HG03196 (cell line): ENCODE results near the gene PLA2G4C.

ENCODE experiments used
- ATAC-seq: cut with Tn5 transposase; IDR thresholded peaks from one replicate; pipeline ENCODE4 v1.9.1; 2021; ENCODE audit not compliant: unreplicated experiment

The PLA2G4C gene

DNA sequence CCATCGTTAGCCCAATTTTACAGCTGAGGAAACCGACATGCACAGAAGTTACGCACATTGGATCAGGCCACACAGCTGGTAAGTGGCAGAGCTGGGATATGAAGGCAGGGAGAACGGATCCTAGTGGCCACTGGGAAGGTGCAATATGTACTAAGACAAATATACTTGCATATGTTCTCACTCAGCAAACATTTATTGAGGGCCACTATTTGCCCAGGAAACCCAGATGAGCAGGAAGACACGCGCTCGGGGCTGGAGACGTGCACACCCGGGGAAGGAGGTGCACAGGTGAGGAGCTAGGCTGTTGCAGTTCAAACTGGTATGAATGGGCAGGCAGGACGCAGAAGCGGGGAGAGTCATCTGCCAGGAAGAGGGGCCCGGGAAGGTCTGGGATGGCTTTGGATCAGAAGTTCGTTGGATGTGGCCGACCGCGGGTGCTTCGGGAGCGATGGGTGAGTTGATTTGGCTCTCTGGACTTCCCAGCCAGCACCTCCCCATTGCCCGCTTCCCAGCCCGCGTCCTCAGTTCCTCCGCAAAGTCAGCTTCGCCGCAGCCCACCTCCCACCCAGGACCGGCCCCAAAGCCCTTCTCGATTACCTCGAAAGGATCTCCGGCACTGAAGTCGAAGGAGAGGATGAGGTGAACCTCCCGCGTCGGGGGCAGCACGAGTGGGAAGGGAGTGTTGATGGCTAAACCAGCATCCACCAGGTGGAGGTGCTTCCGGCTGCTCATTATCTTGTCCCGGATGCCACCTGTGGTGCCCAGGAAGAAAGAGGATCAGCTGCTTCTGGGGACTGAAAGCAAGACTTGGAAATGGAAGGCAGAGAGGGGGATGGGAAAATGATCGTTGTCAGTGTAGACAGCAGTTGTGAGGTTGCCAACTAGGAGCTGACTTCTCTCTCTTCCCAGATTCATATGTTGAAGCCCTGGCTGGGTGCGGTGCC lies 48.9 kb downstream of the PLA2G4C start:
- ATAC-seq = no peak

DNA sequence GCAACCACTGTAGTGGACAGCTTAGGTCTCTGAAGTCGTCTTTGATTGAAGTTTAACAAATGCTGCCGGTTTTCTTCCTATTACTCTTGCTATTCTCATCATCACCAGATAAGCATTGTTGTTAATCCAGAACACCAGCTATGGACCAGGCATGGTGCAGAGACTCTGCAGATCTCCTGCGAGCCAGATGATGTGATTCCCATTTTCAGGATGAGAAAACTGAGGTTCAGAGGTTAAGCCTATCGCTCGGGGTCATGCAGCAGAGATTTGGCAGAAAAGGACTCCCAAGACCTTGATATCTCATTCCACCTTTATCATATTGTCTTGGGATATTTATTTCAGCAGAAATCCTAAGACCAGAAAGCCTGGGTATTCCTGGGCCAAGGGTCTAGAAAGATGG lies 50.2 kb downstream of the PLA2G4C start:
- ATAC-seq = no peak

DNA sequence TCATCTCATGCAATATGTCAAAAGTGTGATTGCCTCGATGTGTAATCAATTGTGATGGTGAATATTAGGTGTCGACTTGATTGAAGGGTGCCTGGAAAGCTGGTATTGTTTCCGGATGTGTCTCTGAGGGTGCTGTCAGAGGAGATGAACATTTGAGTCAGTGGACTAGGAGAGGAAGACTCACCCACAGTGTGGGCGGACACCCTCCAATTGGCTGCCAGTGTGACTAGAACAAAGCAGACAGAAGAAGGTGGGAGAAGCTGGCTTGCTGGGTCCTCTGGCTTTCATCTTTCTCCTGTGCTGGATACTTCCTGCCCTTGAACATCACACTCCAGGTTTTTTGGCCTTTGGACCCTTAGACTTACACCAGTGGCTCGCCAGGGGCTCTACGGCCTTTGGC lies 51.3 kb downstream of the PLA2G4C start:
- ATAC-seq = no peak

DNA sequence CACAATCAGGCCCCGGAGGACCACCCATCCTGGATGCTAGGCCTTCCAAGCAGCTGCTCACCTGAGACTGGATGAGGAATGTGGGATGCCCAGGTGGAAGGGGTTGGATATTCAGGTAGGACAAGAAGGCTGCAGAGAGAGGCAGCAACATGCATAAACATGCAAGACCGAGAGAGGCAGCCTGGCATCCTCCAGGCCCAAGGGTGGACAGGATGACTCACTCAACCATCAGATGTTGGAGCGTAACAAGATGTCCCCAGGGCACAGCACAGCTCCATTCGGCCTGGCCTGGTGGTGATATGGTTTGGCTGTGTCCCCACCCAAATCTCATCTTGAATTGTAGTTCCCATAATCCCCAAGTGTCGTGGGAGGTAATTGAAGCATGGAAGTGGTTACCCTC lies 56.8 kb downstream of the PLA2G4C start:
- no peak for ATAC-seq

DNA sequence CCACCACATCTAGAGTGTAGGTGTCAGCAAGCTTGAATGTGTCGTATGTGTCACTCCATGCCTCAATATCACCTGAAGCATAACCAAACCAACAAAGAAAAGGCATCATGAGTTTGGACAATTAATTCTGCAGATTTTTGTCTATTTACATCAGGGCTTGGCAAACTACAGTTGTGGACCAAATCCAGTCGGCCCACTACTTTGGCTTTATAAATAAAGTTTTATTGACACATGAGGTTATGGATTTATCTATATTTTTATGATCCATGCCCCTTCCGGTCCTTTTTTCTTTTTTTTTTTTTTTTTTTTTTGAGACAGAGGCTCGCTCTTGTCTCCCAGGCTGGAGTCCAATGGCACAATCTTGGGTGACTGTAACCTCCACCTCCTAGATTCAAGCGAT lies 57.5 kb downstream of the PLA2G4C start:
- no peak for ATAC-seq

DNA sequence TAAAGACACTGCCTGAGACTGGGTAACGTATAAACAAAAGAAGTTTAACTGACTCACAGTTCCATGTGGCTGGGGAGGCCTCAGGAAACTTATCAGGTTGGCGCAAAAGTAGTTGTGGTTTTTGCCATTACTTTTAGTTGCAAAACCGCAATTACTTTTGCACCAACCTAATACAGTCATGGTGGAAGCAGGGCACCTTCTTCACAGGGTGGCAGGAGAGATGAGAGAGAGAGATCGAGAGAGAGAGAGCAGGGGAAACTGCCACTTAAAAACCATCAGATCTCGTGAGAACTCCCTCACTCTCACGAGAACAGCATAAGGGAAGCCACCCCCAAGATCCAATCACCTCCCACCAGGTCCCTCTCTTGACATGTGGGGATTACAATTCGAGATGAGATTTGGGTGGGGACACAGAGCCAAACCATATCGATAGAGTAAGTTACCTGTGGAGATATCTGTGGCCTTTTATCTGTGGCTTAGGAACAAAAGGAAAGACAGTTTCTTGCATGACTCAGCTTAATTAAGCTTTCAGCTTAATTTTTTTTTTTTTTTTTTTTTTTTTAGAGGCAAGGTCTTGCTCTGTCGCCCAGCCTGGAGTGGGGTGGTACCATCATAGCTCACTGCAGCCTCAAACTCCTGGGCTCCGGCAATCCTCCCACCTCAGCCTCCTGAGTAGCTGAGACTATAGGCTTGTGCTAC lies 59.1 kb downstream of the PLA2G4C start:
- no peak for ATAC-seq

DNA sequence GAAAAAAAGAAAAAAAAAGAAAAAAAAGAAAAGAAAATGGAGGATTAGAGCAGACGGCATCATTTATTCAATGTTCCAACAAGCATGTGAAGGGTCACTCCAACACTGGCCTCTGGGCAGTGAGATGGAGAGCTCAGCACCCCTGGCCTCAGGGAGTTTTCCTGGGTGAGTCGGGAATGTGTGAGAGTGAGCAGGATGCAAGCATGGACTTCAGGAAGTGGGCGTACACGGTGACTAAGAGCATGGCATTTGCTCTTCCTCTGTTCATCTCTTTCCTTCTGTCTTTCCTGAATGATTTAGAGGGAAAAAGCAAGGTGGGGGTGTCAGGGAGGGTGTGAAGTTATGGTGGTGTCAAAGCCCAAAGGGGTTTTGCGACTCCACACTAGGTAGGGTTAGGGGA lies 66.1 kb downstream of the PLA2G4C start:
- ATAC-seq = no peak

DNA sequence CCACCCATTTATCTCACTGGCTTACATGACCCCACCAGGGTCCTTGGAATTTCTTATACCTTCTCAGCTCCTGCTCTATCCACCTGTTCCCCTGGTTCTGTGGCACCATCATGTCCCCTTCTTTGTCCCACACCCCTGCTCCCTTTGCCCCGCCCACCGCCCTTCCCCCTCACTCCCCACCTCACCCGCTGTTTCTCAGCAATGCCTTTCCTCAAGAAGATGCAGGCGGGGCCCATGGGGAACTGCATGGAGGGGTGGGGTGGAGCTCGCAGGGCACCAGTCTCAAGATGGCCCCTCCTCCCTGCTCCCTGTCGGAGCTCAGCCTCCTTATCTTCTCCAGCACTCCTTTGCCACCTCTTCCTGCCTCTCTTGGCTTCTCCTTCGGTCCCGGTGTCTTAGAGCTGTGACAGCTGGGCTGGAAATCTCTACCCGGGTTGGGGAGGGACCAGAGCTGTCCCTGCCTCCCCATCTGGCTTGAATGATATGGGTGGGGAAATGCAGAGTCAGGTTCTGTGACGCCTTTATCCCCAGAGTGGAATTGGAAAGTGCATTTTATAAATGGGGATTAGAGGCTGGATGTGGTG lies 66.8 kb downstream of the PLA2G4C start, which contains the start of gene CABP5:
TSS of gene CABP5 (minus strand) at position 405 of the 584 bp plus-strand sequence. CDS start at position 248, 157 bp downstream.
- no peak for ATAC-seq

DNA sequence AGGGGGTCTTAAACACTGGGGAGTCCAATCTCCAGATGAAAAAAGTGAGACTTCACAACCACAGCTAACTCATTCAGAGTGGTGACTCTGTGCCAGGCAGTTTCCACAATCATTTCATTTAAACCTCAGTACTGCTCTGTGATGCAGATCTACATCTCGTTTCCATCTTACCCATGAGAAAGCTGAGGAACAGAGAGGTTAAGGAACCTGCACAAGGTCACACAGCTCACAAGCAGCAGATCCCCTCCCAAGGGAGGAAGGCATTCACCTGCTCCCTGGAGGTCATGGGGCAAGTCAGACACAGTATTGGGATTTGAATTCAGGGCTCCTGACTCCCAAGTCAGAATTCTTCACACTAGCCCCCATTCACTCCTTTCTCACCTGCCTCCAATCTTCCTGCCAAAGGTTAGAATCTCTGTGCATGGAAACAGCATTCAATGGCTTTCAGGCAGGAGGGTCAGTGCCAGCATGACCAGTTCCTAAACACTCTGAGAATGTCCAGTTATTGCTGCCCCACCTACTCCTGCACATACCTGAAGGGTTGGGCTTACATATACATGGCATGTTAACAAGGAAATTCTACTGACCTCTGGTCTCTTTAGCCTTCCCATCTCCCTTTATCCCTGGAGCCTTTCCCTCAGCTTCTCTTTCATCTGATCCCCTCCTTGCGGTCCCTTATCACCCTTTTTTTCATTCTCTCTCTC lies 68.6 kb downstream of the PLA2G4C start:
- ATAC-seq = no peak

DNA sequence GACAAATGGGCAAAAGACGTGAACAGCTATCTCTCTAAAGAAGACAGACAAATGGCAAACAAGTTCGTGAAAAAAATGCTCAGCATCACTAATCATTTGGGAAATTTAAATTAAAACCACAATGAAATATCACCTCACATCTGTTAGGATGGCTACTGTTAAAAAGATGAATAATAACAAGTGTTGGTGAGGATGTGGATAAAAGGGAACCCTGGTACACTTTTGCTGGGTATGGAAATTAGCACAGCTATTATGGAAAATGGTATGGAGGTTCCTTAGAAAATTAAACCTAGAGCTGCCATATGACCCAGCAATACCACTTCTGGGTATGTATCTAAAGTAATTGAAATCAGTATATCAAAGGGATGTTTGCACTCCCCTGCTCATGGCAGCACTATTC lies 73.9 kb downstream of the PLA2G4C start:
- ATAC-seq = no peak

DNA sequence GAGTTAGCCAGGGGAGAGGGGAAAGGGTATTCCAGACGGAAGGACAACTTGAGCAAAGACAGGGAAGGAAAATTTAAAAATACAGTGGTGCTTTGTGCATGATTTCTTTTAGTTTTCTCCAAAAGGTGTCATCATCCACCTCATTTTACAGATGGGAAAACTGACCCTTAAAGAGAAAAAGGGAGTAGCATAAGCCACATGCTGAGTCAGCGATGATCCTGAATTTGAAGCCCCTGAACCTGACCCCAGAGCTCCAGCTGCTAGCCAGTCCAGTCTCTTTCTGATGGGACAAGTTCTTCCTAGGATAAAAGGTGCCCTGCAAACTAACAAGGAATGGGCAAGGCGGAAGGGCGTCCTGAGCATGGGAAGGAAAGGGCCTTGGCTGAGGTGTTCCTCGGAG lies 77.0 kb downstream of the PLA2G4C start:
- no peak for ATAC-seq

DNA sequence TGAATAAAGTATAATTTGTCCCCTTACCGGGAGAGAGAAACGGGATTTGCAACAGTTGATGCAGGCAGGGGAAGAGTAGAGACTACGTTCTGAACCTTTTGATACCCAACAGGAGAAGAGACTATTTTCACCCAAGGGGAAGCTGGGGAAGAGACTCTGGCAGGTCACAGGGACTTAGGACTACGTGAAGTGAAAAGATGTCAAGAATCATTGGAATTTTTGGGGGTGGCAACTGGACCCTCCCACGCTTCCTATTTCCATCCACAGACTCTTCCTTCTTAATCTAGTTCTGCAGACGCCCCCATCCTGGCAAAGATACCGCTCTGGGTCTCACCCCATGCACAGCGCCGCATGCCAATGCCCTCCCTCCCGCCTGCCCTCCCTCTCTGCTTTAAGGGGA lies 80.5 kb downstream of the PLA2G4C start:
- no peak for ATAC-seq

DNA sequence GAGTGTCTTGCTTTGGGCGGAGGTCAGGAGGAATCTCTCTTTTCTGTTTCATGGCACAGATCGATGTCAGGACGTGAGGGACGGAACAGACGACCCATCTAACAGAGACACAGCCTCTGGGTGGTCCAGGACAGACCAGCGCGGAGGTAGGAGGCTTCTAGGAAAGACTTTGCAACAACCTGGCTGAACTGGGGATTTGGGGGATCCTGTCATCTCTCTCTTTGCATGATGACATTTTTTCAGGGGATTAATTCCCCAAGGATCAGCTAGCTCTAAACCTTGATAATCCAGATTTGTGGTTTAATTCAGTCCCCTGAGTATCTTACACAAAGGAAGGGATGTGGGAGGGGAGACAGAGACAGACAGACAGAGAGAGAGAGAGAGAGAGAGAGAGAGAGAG lies 81.2 kb downstream of the PLA2G4C start:
- ATAC-seq = no peak

DNA sequence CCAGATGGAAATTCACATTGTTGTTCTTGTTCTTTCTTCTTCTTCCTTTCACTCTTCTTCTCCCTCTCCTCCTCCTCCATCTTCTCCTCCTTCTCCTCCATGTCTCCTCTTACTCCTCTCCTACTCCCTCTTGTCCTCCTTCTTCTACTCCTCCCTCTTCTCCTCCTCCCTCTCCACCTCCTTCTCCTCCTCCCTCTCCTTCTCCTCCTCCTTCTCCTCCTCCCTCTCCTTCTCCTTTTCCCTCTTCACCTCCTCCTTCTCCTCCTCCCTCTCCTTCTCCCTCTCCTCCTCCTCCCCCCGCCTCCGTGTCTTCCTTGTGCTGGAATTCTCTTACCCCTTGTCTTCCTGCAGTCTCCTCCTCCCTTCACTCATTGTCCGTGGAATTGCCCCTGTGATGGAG lies 85.1 kb downstream of the PLA2G4C start:
- ATAC-seq = no peak

DNA sequence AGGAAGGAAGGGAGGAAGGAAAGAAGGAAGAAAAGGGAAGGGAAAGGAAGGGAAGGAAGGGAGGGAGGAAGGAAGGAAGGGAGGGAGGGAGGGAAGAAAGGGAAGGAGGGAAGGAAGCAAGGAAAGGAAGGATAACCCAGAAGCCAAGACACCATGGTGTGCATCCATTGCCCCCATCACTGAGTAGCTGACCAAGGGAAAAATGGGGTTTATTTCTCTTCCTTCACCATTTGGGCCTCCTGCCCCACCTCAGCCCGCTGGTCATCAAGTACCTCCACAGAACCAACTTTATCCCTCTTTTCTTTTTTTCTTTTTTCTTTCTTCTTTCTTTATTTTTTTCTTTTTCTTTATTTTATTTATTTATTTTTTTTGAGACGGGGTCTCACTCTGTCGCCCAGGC lies 87.1 kb downstream of the PLA2G4C start:
- ATAC-seq = no peak

DNA sequence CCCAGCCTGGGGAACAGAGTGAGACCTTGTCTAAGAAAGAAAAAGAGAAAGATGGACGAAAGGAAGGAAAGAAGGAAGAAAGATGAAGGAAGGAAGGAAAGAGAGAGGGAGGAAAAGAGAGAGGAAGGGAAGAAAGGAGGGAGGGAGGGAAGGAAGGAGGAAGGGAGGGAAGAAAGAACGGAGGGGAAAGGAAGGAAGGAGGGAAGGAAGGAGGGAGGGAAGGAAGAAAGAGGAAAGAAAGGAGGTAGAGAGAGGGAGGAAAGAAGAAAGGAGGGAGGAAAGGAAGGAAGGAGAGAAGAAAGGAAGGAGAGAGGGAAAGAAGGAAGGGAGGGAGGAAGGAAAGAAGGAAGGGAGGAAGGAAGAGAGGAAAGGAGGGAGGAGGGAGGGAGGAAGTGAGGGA lies 87.6 kb downstream of the PLA2G4C start:
- ATAC-seq = no peak

DNA sequence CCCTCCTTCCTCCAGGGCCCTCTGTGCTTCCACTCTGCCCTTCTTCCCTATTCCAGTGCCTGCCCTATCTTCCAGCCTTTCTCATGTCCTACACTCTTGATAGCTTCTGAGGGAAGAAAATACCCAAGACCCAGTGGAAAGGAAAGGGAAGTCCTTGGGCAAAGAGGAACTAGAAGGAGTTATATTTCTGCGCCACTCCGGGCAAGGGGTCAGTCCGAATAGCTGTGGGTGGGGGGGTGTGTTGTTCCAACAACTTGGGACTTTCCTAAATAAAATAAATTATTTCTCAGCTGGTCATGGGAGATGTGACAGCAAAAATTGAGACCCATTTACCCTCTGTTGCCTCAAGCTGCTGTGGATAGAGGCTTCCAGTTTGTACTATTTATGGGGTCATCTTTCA lies 89.9 kb downstream of the PLA2G4C start:
- no peak for ATAC-seq

DNA sequence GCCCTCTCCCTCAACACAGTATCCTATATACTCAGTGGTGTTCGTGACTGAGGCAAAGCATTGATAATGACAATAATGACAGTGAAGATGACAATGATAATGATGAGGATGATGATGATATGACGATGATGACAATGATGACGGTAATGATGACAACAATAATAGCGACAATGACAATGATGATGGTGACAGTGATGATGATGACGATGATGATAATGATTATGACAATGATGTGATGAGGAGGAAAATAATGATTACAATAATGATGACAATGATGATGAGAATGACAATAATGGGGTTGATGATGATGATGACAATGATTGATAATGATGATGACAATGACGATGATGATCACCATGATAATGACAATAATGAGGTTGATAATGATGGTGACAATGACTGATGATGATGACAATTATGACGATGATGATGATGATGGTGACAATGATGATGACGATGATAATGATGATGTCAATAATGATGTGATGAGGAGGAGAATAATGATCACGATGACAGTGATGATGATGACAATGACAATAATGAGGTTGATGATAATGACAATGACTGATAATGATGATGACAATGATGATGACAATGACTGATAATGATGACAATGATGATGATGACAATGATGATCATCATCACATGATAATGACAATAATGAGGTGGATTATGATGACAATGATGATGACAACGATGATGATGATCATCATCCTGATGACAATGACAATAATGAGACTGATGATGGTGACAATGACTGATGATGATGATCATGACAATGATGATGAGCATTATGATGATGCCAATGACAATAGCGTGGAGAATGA lies 99.5 kb downstream of the PLA2G4C start:
- no peak for ATAC-seq

DNA sequence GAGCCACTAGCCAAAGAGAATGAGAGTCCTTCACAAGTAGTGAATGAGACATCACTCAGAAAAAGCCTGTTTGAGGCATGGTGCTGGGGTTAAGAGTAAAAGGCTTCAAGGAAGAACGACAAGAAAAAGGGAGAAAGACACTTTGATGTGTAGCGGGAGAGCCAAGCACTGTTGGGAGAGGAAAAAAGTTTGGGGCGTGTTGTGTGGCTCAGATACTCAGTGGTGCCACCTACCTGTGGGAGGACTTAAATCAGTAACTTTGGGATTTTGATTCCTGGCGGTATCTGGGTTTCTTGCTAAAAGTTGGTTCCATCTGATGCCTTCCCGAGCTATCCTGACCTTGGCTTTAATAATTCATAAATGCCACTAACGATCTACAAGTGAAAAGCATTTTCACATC lies 103.9 kb downstream of the PLA2G4C start:
- no peak for ATAC-seq

DNA sequence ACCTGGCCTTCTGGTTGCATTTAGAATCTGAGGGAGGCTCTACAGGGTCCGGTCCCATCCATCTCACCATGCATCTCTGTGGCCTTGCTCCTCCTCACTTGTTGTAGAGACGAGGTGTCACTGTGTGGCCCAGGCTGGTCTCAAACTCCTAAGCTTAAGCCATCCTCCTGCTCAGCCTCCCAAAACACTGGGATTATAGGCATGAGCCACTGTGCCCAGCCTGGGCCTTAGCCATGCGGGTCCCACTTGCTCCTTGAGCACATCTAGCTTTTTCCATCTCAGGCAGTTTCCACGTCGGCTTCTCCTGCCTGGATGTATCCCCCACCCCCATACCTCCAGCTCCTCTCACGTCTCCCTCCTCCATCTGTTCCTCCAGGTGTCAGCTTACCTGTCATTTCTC lies 106.4 kb downstream of the PLA2G4C start:
- no peak for ATAC-seq
